Transverse colon (tissue), 4 donors: ENCODE data around the gene PDE4D. TPM values are rescaled to one million over a fixed set of nuclear protein-coding genes. Genes with fewer than 3 reads are reported as not detected.
A peak's percentile ranks its signal among the peaks of the same experiment; 100 is the strongest.
"Not testable (repeated sequence)": the region's sequence is repeated elsewhere in the genome, so short reads cannot be mapped to it uniquely, and the experiment has no call there.

Source experiments
- DNase-seq: peaks from one replicate; pipeline ENCODE4 v3.0.0-alpha.2; 2019
- H3K27ac ChIP-seq, 4 donors: fragments of 200-600 bp; sonication (generic); 2 replicates each; pipeline ENCODE4 v1.5.1; 2016 to 2018; ENCODE audit warnings: inconsistent platforms in 4 of 4
- H3K27me3 ChIP-seq: fragments of 200-600 bp; sonication (generic); 2 replicates; pipeline ENCODE4 v1.5.1; 2017; ENCODE audit warnings: inconsistent platforms
- H3K36me3 ChIP-seq, 4 donors: fragments of 200-600 bp; sonication (generic); 2 replicates each; pipeline ENCODE4 v1.5.1; 2017 to 2019; ENCODE audit warnings: inconsistent platforms in 4 of 4
- H3K4me1 ChIP-seq, 4 donors: fragments of 200-600 bp; sonication (generic); 2 replicates each; pipeline ENCODE4 v1.5.1; 2017 to 2020; ENCODE audit warnings: inconsistent platforms in 4 of 4
- H3K4me3 ChIP-seq, 4 donors: fragments of 200-600 bp; sonication (generic); 1 replicate in 1 of 4; 2 replicates in 3 of 4; pipeline versions ENCODE4 v1.5.1 to v1.6.1; 2017 to 2019; ENCODE audit warnings: inconsistent platforms in 4 of 4
- H3K9me3 ChIP-seq, 2 donors: fragments of 200-600 bp; sonication (generic); 2 replicates each; pipeline ENCODE4 v1.5.1; 2017 to 2019; ENCODE audit warnings: inconsistent platforms in 2 of 2
- EP300 ChIP-seq: sonication (generic); formaldehyde crosslinking; IDR thresholded peaks from one replicate; pipeline ENCODE4 v1.6.1; 2017; ENCODE audit warnings: antibody characterized with exemption, low read depth
- POLR2A ChIP-seq: fragments of 450-650 bp; IDR thresholded peaks from one replicate; pipeline ENCODE4 v1.6.1; 2016; ENCODE audit warnings: antibody characterized with exemption, mild to moderate bottlenecking, moderate library complexity
- POLR2AphosphoS5 ChIP-seq, 3 donors: sonication (generic); formaldehyde crosslinking; IDR thresholded peaks; one replicate each; pipeline ENCODE4 v1.6.1; 2016; ENCODE audit warnings: antibody characterized with exemption in 3 of 3
- WGBS, 2 donors: methylation state at CpG; one replicate each; pipeline ENCODE4 v1.1.5; 2018; ENCODE audit warnings: low coverage in 1 of 2; 5-methylcytosine and 5-hydroxymethylcytosine counted together
- in situ Hi-C, 4 donors: fragments of 200-750 bp; cut with MboI; loops; one replicate each; pipeline versions ENCODE4 v1.15.0 to v1.15.1; 2017; ENCODE audit warnings: low sequenced_read_pairs in 3 of 4, low pct_ligation_motif_present in 1 of 4, low pct_unique_long_range_greater_than_20kb in 1 of 4
- intact Hi-C: fragments of 100-400 bp; cut with DNase I; formaldehyde crosslinking; loops from one replicate; pipeline ENCODE4 v1.15.1; 2023; ENCODE audit warnings: low total_unique reads
- total RNA-seq, 4 donors: library from RNA; depleted of rRNA; stranded (reverse); fragments of >200 nt; gene quantifications; one replicate each; pipeline ENCODE4 v1.1.0, GENCODE V29; 2016
- TF ChIP-seq, protein P1 (sequence below), 5 experiments: fragments of 200-600 bp in 3 of 5; fragments of 450-650 bp in 2 of 5; sonication (generic) in 3 of 5; IDR thresholded peaks; 1 replicate in 2 of 5; 2 replicates in 3 of 5; pipeline ENCODE4 v1.5.1; 2016 to 2017; ENCODE audit warnings: antibody characterized with exemption in 5 of 5, inconsistent platforms in 3 of 5, mild to moderate bottlenecking in 2 of 5, moderate library complexity in 1 of 5

Gene PDE4D
- total RNA-seq, 4 donors from 2014 or later = 47.0 to 302 (median 73.6) TPM

DNA sequence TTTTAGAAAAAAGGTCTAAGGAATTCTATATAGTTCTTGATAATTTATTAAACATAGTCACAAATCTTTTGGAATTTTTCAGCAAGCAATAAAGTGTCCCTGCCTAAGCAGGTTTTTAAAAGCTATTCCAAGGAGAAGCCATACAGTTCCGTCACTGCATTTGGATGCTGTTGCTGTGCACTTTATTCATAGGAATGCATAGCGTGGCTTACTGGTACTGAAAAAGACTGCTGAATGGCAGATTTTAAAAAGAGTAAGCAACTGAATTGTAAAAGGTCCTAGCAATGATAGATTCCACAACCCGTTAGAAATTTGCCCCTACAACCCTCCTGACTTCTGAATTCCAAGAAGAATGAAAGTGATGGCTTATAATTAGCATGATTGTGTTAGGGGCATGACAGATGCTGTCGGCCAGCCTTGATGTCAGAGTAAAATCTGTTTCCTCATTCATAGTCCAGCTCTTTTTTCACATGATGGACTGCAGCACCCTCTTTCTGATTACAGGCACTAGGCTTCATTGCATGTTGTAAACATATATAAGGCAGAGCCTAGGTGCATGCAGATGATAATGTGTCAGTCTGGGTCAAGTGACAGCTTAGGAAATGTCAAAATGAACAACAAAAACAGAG is 227.0 kb downstream of the PDE4D start:
- Histone ChIP-seq H3K27ac (no peak overlapping the region), H3K27me3 (no peaks in the 10 kb centered on the region), H3K9me3 (no peaks in the 10 kb centered on the region), H3K36me3 (no peaks in the 10 kb centered on the region), H3K4me1 (peaks cover 0 to 22% (median 10%) of the 10 kb centered on the region in 4 donors), H3K4me3 (no peak overlapping the region)
- peak; percentile 13 for DNase-seq
- WGBS, 2 donors = 67 to 78% methylated on average over 2 to 4 of the region's 4 CpGs
- in situ Hi-C loops = loop anchor here in 3 of 4 donors (10.0 to 25.0 kb wide), 4 partner anchors 152 to 479 kb away; no protein-coding TSS in a partner anchor
- intact Hi-C loops = no loop called here
- TF ChIP-seq, protein P1, sequence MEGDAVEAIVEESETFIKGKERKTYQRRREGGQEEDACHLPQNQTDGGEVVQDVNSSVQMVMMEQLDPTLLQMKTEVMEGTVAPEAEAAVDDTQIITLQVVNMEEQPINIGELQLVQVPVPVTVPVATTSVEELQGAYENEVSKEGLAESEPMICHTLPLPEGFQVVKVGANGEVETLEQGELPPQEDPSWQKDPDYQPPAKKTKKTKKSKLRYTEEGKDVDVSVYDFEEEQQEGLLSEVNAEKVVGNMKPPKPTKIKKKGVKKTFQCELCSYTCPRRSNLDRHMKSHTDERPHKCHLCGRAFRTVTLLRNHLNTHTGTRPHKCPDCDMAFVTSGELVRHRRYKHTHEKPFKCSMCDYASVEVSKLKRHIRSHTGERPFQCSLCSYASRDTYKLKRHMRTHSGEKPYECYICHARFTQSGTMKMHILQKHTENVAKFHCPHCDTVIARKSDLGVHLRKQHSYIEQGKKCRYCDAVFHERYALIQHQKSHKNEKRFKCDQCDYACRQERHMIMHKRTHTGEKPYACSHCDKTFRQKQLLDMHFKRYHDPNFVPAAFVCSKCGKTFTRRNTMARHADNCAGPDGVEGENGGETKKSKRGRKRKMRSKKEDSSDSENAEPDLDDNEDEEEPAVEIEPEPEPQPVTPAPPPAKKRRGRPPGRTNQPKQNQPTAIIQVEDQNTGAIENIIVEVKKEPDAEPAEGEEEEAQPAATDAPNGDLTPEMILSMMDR (IDR thresholded peaks at IDR 0.05) = peak in 4 of 5 experiments; percentile 26 to 62 (median 38)
- TF ChIP-seq POLR2A = no peak

DNA sequence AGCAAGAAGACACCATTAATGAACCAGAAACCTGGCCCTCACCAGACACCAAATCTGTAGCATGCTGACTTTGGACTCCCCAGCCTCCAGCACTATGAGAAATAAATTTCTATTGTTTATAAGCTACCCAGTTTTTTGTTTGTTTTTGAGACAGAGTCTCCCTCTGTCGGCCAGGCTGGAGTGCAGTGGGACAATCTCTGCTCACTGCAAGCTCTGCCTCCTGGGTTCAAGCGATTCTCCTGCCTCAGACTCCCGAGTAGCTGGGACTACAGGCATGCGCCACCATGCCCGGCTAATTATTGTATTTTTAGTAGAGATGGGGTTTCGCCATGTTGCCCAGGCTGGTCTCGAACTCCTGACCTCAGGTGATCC is 227.7 kb downstream of the PDE4D start:
- H3K36me3 ChIP-seq, DNase-seq, H3K9me3 ChIP-seq, H3K4me3 ChIP-seq, intact Hi-C loops, H3K27ac ChIP-seq, H3K27me3 ChIP-seq: not testable (repeated sequence)
- 91% methylated on average over 7 of the region's 7 CpGs; no CpG with 5 or more reads in 1 of the 2 donors for WGBS, 2 donors
- in situ Hi-C loops = loop anchor here in 3 of 4 donors (10.0 to 25.0 kb wide), 4 partner anchors 151 to 479 kb away; no protein-coding TSS in a partner anchor
- TF ChIP-seq, protein P1 (IDR thresholded peaks at IDR 0.05) = peak in 2 of 5 experiments; percentile 9 to 15
- H3K4me1 ChIP-seq = peaks cover 0 to 30% (median 14%) of the 10 kb centered on the region in 4 donors

DNA sequence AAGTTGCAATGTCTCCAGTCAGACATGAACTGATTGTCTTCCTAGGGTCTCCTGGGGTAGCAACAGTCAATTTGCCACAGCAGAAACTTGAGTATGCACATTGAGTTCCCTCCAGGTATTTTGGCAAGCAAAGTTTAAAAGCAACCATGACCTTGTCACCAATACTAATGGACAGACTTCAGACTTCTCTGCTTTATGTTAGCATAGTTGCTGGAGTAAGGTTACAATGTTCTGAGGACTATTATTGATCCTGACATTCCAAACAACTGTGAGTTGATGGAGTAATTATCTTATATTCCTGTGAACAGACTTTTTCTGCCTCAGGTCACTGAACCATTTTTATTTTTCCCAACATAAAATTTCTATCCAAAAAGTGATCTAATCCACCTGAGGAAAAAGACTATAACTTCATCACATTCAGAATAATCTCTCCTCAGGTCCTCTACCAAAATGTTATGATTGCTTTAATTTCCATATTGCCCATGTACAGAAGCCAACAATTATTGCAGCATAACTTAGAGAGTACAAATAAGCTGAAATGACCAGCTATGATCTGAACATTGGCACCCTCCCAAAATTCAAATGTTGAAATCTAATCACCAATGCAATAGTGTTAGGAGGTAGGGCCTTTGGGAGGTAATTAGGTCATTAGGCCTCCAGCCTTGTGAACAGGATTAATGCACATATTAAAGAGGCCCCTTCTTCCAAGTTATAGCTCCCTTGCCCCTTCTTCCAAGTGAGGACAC is 228.3 kb downstream of the PDE4D start:
- intact Hi-C loops = no loop called here
- no peaks in the 10 kb centered on the region for H3K36me3 ChIP-seq
- H3K27ac ChIP-seq = no peak overlapping the region
- no peak overlapping the region for H3K4me3 ChIP-seq
- in situ Hi-C loops = loop anchor here in 3 of 4 donors (10.0 to 25.0 kb wide), 4 partner anchors 150 to 478 kb away; no protein-coding TSS in a partner anchor
- peaks cover 0 to 35% (median 14%) of the 10 kb centered on the region in 4 donors for H3K4me1 ChIP-seq
- no peaks in the 10 kb centered on the region for H3K27me3 ChIP-seq
- TF ChIP-seq POLR2AphosphoS5 (IDR thresholded peaks at IDR 0.05) (no peak), EP300 (no peak), POLR2A (no peak)
- TF ChIP-seq, protein P1 (IDR thresholded peaks at IDR 0.05) = no peak
- DNase-seq = no peak
- no peaks in the 10 kb centered on the region for H3K9me3 ChIP-seq

- peak overlapping the region in 3 of 4 donors; percentile 21 to 32 (median 23) for H3K27ac ChIP-seq
- TF ChIP-seq, protein P1 (IDR thresholded peaks at IDR 0.05) = no peak
- TF ChIP-seq POLR2AphosphoS5 (IDR thresholded peaks at IDR 0.05) = no peak
- TF ChIP-seq EP300 = no peak
- no peak for TF ChIP-seq POLR2A
- DNase-seq = no peak
- intact Hi-C loops = no loop called here
- H3K27me3 ChIP-seq = no peaks in the 10 kb centered on the region
- H3K4me1 ChIP-seq = peaks cover 6 to 42% (median 16%) of the 10 kb centered on the region in 4 donors
- no peaks in the 10 kb centered on the region for H3K36me3 ChIP-seq
- in situ Hi-C loops = loop anchor here in 3 of 4 donors (10.0 to 25.0 kb wide), 4 partner anchors 147 to 475 kb away; no protein-coding TSS in a partner anchor
- peak overlapping the region in 1 of 4 donors; percentile 19 for H3K4me3 ChIP-seq
- no peaks in the 10 kb centered on the region for H3K9me3 ChIP-seq
- WGBS, 2 donors = 37 to 48% methylated on average over 3 to 4 of the region's 4 CpGs
These were observed 231.4 kb downstream of the PDE4D start for GRCh38 chr5:59661954-59662615.
